ENCODE data around the gene ADAMTS5.

The ADAMTS5 gene

DNA sequence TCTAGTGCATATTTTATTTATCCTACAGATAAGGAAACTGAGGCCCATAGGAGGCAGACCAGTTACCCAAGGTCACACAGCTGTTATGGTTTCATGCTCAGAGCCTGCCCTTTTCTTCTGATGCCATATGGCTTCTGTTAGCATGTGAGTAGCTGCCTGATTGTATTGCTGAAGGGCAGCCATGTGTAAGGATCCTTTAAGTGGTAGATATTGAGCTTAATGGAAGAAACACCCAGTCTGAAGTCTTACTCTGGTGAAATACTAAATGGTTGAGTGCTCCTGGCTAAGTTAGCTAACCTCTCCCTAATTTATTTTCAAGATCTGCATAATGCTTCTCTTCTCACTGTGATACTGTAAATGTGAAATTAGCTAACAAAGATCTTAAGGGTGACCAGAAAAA, 30.9 kb downstream of the ADAMTS5 start:
- no peaks in the 10 kb centered on the region for H3K4me1 Mint-ChIP-seq (ENCODE audit: low read depth)
- no peak overlapping the region for H3K4me3 Mint-ChIP-seq
- H3K36me3 Mint-ChIP-seq (ENCODE audit: low read depth) = no peaks in the 10 kb centered on the region
- H3K27me3 Mint-ChIP-seq = peaks cover 13% of the 10 kb centered on the region
- H3K27ac Mint-ChIP-seq = no peak overlapping the region
- no peaks in the 10 kb centered on the region for H3K9me3 Mint-ChIP-seq
- intact Hi-C loops (cut with micrococcal nuclease) = no loop called here

DNA sequence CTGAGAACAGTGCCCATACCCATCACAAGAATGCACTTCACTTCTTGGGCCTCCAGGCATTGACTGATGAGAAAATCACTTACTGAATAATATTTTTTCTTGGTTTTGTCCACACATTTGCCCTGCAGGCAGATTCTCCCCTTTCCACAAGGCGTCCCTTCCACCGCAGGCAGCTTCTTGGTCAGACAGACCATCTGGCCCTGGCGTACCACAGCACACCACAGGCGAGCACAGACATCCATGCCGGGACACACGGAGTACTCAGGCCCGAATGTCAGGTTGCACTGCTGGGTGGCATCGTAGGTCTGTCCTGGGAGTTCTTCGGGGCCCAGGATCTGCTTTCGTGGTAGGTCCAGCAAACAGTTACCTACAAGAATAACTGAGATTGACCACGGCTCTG, 32.5 kb downstream of the ADAMTS5 start:
- Mint-ChIP-seq H3K9me3 (no peaks in the 10 kb centered on the region), H3K27ac (no peak overlapping the region), H3K4me1 (ENCODE audit: low read depth) (no peaks in the 10 kb centered on the region), H3K4me3 (no peak overlapping the region), H3K27me3 (peaks cover 13% of the 10 kb centered on the region), H3K36me3 (ENCODE audit: low read depth) (no peaks in the 10 kb centered on the region)
- intact Hi-C loops (cut with micrococcal nuclease) = no loop called here

DNA sequence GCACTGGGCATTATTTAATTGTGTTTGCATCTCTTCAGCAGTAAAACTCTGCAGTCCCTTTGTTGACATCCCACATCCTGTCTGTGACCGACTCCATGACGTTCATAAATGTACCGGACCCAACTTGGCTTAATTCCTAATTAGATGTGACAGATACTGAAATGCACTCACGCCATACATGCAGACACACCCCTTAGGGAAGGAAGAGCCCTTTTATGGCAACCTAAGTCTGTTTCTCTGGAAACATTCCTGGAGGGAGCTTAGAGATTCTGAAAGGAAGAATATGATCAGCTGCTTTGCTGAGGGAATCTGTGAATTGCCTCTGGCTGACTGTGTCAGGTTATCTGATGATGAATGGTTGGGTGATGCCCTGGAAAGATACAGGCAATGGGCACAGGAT, 33.4 kb downstream of the ADAMTS5 start:
- H3K36me3 Mint-ChIP-seq (ENCODE audit: low read depth) = no peaks in the 10 kb centered on the region
- H3K27me3 Mint-ChIP-seq = peaks cover 12% of the 10 kb centered on the region

DNA sequence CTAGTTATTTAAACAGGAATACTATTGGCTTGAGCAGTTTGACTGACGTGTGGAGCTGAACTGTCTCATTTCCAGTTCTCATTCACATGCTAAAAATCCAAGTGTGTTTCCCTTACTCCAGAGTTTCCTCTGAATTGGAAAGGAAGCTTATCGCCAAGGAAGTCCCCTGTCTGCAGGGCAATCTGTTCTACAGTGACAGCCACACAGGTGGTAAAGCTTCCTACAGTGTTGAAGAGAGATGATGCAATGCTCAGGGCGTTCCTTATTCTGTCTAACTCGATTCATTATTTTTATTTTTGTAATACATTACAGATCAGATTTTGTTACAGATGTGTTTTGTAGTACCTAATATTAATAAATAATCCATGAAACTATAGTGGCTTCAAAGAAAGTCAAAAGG, 41.3 kb downstream of the ADAMTS5 start:
- Mint-ChIP-seq H3K36me3 (ENCODE audit: low read depth) (no peaks in the 10 kb centered on the region), H3K4me3 (no peak overlapping the region), H3K27ac (no peak overlapping the region), H3K9me3 (no peaks in the 10 kb centered on the region), H3K27me3 (peaks cover 15% of the 10 kb centered on the region), H3K4me1 (ENCODE audit: low read depth) (no peaks in the 10 kb centered on the region)
- intact Hi-C loops (cut with micrococcal nuclease) = no loop called here

More for the DNA sequence above, 33.4 kb downstream of the ADAMTS5 start:
- Mint-ChIP-seq H3K4me3 (no peak overlapping the region), H3K27ac (no peak overlapping the region), H3K9me3 (no peaks in the 10 kb centered on the region), H3K4me1 (ENCODE audit: low read depth) (no peaks in the 10 kb centered on the region)
- intact Hi-C loops (cut with micrococcal nuclease) = no loop called here

DNA sequence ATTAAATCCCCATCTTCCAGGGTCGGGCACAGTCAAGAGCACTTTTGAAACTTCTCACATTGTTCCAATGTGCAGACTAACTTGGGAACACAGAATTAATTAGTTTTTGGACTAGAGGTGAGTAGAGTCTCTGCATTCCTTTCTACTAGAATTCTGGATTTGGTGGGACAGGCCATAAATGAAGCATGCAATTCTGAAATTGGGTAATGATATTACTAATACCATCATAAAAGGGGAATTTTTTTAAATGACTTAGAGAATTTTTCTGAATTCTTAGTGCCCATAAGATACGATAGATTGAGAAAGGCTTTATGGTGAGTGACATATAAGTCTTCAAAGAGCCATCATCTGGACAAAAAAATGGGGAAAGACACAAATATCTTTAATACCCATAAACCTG, 41.8 kb downstream of the ADAMTS5 start:
- Mint-ChIP-seq H3K4me1 (ENCODE audit: low read depth) (no peaks in the 10 kb centered on the region), H3K4me3 (no peak overlapping the region), H3K9me3 (no peaks in the 10 kb centered on the region), H3K27me3 (peaks cover 15% of the 10 kb centered on the region), H3K27ac (no peak overlapping the region), H3K36me3 (ENCODE audit: low read depth) (no peaks in the 10 kb centered on the region)
- intact Hi-C loops (cut with micrococcal nuclease) = no loop called here

DNA sequence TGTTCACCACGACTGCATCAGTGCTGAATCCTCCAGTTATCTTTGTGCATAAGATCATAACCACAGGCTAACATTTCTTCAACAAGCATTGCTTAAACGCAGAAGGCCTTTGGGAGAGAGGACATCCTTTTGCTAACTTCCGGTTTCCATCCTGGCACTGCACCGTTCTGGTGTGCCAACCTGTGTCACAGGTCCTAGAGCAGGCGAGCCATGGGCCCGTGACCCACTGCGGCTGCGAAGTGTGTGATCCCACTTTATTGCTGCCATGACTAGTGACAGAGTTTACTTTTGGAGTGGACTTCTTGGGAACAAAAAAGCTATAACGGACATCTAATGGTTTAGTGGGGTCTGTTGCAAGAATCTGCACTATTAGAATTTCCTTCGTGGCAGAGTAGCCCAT, 42.9 kb downstream of the ADAMTS5 start:
- H3K27ac Mint-ChIP-seq = no peak overlapping the region
- H3K36me3 Mint-ChIP-seq (ENCODE audit: low read depth) = no peaks in the 10 kb centered on the region
- no peaks in the 10 kb centered on the region for H3K4me1 Mint-ChIP-seq (ENCODE audit: low read depth)
- peaks cover 18% of the 10 kb centered on the region for H3K27me3 Mint-ChIP-seq
- intact Hi-C loops (cut with micrococcal nuclease) = no loop called here
- H3K9me3 Mint-ChIP-seq = no peaks in the 10 kb centered on the region
- no peak overlapping the region for H3K4me3 Mint-ChIP-seq

DNA sequence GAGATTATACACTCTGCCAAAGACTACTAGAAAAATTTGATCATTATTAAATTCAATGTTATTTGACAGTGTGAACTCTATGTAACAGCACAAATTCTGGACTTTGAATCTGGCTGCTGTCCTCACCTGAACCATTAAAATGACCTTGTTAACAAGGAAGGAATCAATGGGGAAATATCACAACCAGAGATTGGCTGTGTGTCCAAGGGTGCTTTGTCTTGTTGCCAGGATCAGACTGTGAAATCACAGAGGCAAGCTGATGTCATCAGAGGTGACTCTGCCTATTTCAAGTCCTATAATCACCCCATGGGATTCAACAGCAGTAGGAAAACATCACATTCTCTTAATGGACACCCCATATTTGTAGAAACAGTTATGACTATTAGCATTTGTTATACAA, 46.8 kb downstream of the ADAMTS5 start:
- no peak overlapping the region for H3K4me3 Mint-ChIP-seq
- H3K4me1 Mint-ChIP-seq (ENCODE audit: low read depth) = no peaks in the 10 kb centered on the region
- intact Hi-C loops (cut with micrococcal nuclease) = no loop called here
- no peaks in the 10 kb centered on the region for H3K36me3 Mint-ChIP-seq (ENCODE audit: low read depth)
- peaks cover 7% of the 10 kb centered on the region for H3K9me3 Mint-ChIP-seq
- no peak overlapping the region for H3K27ac Mint-ChIP-seq
- H3K27me3 Mint-ChIP-seq = peaks cover 13% of the 10 kb centered on the region

DNA sequence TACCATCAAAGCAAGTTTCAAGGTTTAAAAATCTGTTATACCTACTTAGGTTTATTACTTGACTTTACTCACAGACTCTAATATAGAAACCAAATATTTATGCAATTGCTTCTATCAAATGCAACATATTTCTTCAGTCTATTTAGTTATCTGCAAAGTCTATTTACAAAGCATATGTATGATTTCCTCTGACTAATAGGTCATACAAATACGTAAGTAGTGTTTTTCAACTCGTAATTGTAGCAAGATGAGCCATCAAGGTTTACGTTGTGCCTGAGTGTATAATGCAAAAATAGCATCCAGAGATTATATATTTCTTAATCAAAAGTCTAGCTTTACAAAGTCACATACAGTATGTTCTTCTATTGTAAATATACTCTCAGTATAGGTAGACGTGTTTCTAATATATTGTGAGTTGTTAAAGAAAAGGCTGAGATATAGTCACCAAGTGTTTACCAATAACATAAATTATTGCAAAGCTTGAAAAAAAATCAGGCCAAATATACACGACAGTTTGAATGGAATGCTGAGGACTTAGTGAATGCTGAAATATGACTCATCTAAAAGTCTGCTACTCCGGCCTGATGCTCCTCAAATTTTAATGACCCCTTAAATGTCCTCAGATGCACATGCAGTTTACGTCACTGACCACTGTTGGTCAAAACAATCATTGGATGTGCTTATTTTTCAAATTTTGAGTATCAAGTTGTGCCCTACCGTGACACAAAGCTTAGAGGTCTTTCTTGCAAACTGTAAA, 48.4 kb downstream of the ADAMTS5 start:
- H3K36me3 Mint-ChIP-seq (ENCODE audit: low read depth) = peaks cover 8% of the 10 kb centered on the region
- peaks cover 12% of the 10 kb centered on the region for H3K27me3 Mint-ChIP-seq
- no peak overlapping the region for H3K4me3 Mint-ChIP-seq

DNA sequence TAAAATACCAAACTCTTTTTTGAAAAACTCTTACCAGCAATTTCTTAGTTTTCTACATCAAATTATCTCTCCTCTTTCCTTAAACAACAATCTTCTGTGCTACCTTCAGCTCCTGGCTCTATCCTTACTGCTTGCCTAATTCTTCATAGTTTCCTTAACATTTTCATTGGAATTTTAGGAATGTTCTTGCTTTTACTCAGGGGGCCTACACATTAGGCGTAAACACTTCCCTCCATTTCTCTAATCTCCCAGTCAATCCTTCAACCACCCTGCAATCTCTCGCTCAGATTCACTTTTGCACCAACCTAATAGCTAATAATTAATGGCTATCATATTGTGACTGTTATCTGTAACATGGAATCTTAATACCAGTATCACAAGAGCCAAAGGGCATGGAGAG, 50.1 kb downstream of the ADAMTS5 start:
- intact Hi-C loops (cut with micrococcal nuclease) = no loop called here
- Mint-ChIP-seq H3K27me3 (peaks cover 12% of the 10 kb centered on the region), H3K27ac (no peak overlapping the region), H3K4me3 (no peak overlapping the region), H3K4me1 (ENCODE audit: low read depth) (peaks cover 4% of the 10 kb centered on the region), H3K36me3 (ENCODE audit: low read depth) (peaks cover 9% of the 10 kb centered on the region), H3K9me3 (peaks cover 22% of the 10 kb centered on the region)

More for the DNA sequence above, 48.4 kb downstream of the ADAMTS5 start:
- peaks cover 4% of the 10 kb centered on the region for H3K4me1 Mint-ChIP-seq (ENCODE audit: low read depth)
- H3K27ac Mint-ChIP-seq = no peak overlapping the region
- H3K9me3 Mint-ChIP-seq = peaks cover 20% of the 10 kb centered on the region
- intact Hi-C loops (cut with micrococcal nuclease) = no loop called here

DNA sequence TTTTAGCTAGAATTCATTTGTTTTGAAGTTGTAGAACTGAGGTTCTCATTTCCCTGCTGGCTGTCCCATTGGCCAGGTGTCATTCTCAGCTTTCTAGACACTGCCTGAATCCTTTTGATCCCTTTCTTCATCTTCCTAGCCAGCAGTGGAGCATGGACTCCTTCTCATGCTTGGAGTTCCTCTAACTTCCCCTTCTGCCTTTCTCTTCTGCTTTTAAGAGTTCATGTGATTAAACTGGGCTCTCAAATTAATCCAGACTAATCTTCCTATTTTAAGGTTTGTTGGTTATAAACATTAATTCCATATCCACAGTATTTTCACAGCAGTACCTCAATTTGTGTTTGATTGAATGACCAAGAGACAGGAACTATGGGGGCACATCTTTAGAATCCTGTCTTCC, 52.3 kb downstream of the ADAMTS5 start:
- Mint-ChIP-seq H3K4me3 (no peak overlapping the region), H3K27ac (no peak overlapping the region)

DNA sequence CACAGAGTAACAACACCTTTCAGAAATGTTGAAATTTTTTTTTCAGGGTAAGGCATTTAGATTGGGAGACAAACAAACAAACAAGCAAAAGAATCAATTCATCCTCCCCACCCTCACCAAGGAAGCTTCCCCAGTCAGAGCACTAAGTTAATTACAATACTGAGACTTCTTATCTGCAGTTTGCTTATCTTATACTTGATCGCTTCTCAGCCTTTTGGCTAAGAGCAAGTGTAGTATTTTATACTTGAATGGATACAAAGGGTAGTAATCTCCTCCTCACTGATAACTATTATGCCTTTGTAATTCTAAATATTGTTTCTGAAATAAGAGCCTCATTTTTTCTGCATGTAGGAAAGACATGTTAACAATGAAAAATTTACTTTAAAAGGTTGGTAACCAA, 54.4 kb downstream of the ADAMTS5 start:
- H3K9me3 Mint-ChIP-seq = peaks cover 22% of the 10 kb centered on the region
- H3K36me3 Mint-ChIP-seq (ENCODE audit: low read depth) = peaks cover 9% of the 10 kb centered on the region
- H3K4me3 Mint-ChIP-seq = no peak overlapping the region
- no peak overlapping the region for H3K27ac Mint-ChIP-seq
- intact Hi-C loops (cut with micrococcal nuclease) = no loop called here
- H3K27me3 Mint-ChIP-seq = peaks cover 13% of the 10 kb centered on the region
- H3K4me1 Mint-ChIP-seq (ENCODE audit: low read depth) = peaks cover 4% of the 10 kb centered on the region

More for the DNA sequence above, 52.3 kb downstream of the ADAMTS5 start:
- peaks cover 9% of the 10 kb centered on the region for H3K36me3 Mint-ChIP-seq (ENCODE audit: low read depth)
- H3K9me3 Mint-ChIP-seq = peaks cover 22% of the 10 kb centered on the region
- intact Hi-C loops (cut with micrococcal nuclease) = no loop called here
- peaks cover 4% of the 10 kb centered on the region for H3K4me1 Mint-ChIP-seq (ENCODE audit: low read depth)
- H3K27me3 Mint-ChIP-seq = peaks cover 12% of the 10 kb centered on the region

DNA sequence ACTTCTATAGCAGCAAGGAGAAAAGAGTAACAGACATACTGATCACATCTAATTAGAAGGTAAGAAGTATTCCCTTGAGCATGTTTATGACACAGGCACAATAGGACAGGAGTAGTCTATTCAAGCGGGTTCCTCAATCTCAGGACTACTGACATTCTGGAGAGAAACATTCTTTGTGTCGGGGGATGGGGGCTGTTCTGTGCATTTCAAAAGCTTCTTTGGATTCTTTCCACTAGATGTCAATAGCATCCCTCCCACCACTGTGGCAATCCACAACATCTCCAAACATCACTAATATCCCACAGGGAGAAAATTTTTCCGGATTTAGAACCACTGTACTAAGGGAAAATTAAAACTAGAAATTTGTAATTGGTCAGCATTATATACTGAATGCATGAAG, 56.9 kb downstream of the ADAMTS5 start:
- Mint-ChIP-seq H3K9me3 (peaks cover 14% of the 10 kb centered on the region), H3K4me1 (ENCODE audit: low read depth) (peaks cover 4% of the 10 kb centered on the region), H3K27me3 (peaks cover 4% of the 10 kb centered on the region), H3K36me3 (ENCODE audit: low read depth) (peaks cover 9% of the 10 kb centered on the region), H3K4me3 (no peak overlapping the region), H3K27ac (no peak overlapping the region)
- intact Hi-C loops (cut with micrococcal nuclease) = no loop called here

DNA sequence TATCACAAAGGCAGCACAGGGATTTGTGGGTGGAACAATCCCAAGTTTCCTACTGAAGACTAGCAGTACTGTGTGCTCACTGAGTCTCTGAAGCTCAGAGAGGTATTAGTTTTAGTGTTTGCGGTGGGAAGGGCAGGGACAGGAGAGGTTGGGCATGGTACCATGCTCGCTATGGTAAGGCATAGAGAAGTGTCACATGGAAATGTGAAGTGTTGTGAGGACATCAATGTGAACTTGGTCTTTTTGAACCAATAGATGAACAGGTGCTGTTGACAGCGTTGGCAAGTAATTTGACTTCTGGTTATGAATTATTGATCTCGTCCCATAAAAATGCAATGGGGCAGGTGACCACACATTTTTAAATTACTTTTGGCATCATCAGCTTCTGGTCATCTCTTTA, 65.9 kb downstream of the ADAMTS5 start:
- Mint-ChIP-seq H3K36me3 (ENCODE audit: low read depth) (no peaks in the 10 kb centered on the region), H3K4me3 (no peak overlapping the region), H3K27ac (no peak overlapping the region), H3K9me3 (no peaks in the 10 kb centered on the region), H3K4me1 (ENCODE audit: low read depth) (no peaks in the 10 kb centered on the region), H3K27me3 (peaks cover 8% of the 10 kb centered on the region)
- intact Hi-C loops (cut with micrococcal nuclease) = no loop called here

DNA sequence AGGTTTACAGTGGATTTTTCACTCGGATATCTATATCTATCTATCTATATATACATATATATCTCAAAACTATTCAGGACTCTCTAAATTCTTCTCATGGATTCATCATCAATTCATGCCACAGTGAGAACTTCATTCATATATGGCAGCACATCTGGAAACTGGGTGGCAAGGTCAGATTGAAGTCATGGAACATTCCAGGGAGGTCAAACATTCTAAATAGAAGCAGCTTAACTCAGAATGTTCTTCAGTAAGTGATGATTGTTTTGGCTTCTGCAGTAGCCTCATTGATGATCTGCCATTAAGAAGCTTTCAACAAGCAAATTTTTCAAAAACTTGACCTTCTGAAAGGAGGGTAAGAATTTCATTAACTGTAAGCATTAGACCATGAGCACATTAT, 74.7 kb downstream of the ADAMTS5 start:
- Mint-ChIP-seq H3K27me3 (peaks cover 12% of the 10 kb centered on the region), H3K36me3 (ENCODE audit: low read depth) (no peaks in the 10 kb centered on the region), H3K4me3 (no peak overlapping the region), H3K4me1 (ENCODE audit: low read depth) (no peaks in the 10 kb centered on the region), H3K9me3 (no peaks in the 10 kb centered on the region), H3K27ac (no peak overlapping the region)
- intact Hi-C loops (cut with micrococcal nuclease) = no loop called here

DNA sequence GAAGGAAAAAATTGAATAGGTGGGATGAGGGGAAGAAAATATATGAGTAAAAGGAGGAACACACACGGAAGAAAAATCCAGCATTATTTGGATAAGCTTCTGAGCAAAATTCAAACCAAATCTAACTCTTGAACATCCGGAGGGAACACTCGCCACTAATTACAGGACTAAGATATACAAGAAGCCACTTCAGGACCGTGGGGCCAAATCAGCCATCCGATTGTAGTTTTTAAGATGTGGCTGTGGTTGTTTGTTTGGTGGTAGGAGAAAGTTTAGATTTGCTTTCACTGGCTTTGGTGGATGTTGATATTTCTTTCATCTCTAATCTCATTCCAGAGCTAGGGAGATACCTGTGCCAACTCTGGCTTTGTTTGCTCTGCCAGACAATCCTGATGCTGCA, 78.0 kb downstream of the ADAMTS5 start:
- H3K4me3 Mint-ChIP-seq = no peak overlapping the region
- no peaks in the 10 kb centered on the region for H3K36me3 Mint-ChIP-seq (ENCODE audit: low read depth)
- H3K4me1 Mint-ChIP-seq (ENCODE audit: low read depth) = no peaks in the 10 kb centered on the region
- H3K27me3 Mint-ChIP-seq = peaks cover 23% of the 10 kb centered on the region
- no peaks in the 10 kb centered on the region for H3K9me3 Mint-ChIP-seq
- no peak overlapping the region for H3K27ac Mint-ChIP-seq
- intact Hi-C loops (cut with micrococcal nuclease) = no loop called here
